G401 (cell line): ENCODE data around the gene ACACA. TPM values are rescaled to one million over a fixed set of nuclear protein-coding genes. Genes with fewer than 3 reads are reported as not detected.

ENCODE experiments used
- DNase-seq: peaks from one replicate; pipeline ENCODE4 v3.0.0-alpha.2; 2015; ENCODE audit warnings: low spot score
- in situ Hi-C: cut with HindIII; loops from 2 replicates; pipeline ENCODE4 v1.10.0; 2016; ENCODE audit warnings: low sequenced_read_pairs, mixed read lengths
- total RNA-seq: library from RNA; depleted of rRNA; stranded (reverse); fragments of >200 nt; shearing (Covaris generic); gene quantifications from 2 replicates; pipeline ENCODE4 v1.2.3, GENCODE V29; 2014

ACACA gene
- total RNA-seq, 1 experiment from 2014 or later: 128 TPM

GRCh38 chr17:37301288-37301687, 105.3 kb downstream of the ACACA start:
- in situ Hi-C loops: no loop called here
- peak; percentile 65 for DNase-seq

- in situ Hi-C loops: no loop called here
- DNase-seq: peak; percentile 51
These were observed 106.0 kb downstream of the ACACA start for GRCh38 chr17:37300683-37301082.

GRCh38 chr17:37299257-37299980, 107.2 kb downstream of the ACACA start:
- peak; percentile 79 for DNase-seq
- in situ Hi-C loops: no loop called here

- DNase-seq: no peak
- in situ Hi-C loops: no loop called here
These were observed 110.7 kb downstream of the ACACA start for GRCh38 chr17:37295888-37296287.

GRCh38 chr17:37294888-37295287, 111.7 kb downstream of the ACACA start:
- DNase-seq: no peak
- in situ Hi-C loops: no loop called here

- DNase-seq: no peak
- in situ Hi-C loops: no loop called here
These were observed 112.9 kb downstream of the ACACA start for GRCh38 chr17:37293770-37294169.

- in situ Hi-C loops: no loop called here
These were observed 114.1 kb downstream of the ACACA start for GRCh38 chr17:37292429-37293139.

GRCh38 chr17:37291351-37291750, 115.3 kb downstream of the ACACA start:
- in situ Hi-C loops: no loop called here
- DNase-seq: no peak

More at GRCh38 chr17:37292429-37293139, 114.1 kb downstream of the ACACA start:
- DNase-seq: no peak

- in situ Hi-C loops: no loop called here
These were observed 120.2 kb downstream of the ACACA start for GRCh38 chr17:37286430-37286829.

GRCh38 chr17:37284191-37284590, 122.4 kb downstream of the ACACA start:
- no peak for DNase-seq
- in situ Hi-C loops: no loop called here

More at GRCh38 chr17:37286430-37286829, 120.2 kb downstream of the ACACA start:
- DNase-seq: no peak

GRCh38 chr17:37283414-37283961, 123.1 kb downstream of the ACACA start:
- in situ Hi-C loops: no loop called here
- no peak for DNase-seq

GRCh38 chr17:37280841-37281240, 125.8 kb downstream of the ACACA start:
- in situ Hi-C loops: no loop called here
- no peak for DNase-seq

- in situ Hi-C loops: no loop called here
- no peak for DNase-seq
These were observed 128.3 kb downstream of the ACACA start for GRCh38 chr17:37278247-37278894.

- peak; percentile 12 for DNase-seq
- in situ Hi-C loops: no loop called here
These were observed 130.2 kb downstream of the ACACA start for GRCh38 chr17:37276475-37276874.

GRCh38 chr17:37274461-37274860, 132.2 kb downstream of the ACACA start:
- DNase-seq: no peak
- in situ Hi-C loops: no loop called here

- no peak for DNase-seq
- in situ Hi-C loops: no loop called here
These were observed 133.1 kb downstream of the ACACA start for GRCh38 chr17:37273409-37274051.

GRCh38 chr17:37265446-37266173, 141.0 kb downstream of the ACACA start:
- in situ Hi-C loops: no loop called here
- no peak for DNase-seq

GRCh38 chr17:37261286-37261685, 145.3 kb downstream of the ACACA start:
- DNase-seq: no peak
- in situ Hi-C loops: no loop called here
